Measurements from ENCODE around the gene PHAF1. TPM values are rescaled to one million over a fixed set of nuclear protein-coding genes. Genes with fewer than 3 reads are reported as not detected.

The PHAF1 gene
- total and polyA plus RNA-seq, 2 of the 13 experiments (the other 11 are each of a cell fraction or from before 2014, with no cell fraction given): 48.3 to 174 TPM

DNA sequence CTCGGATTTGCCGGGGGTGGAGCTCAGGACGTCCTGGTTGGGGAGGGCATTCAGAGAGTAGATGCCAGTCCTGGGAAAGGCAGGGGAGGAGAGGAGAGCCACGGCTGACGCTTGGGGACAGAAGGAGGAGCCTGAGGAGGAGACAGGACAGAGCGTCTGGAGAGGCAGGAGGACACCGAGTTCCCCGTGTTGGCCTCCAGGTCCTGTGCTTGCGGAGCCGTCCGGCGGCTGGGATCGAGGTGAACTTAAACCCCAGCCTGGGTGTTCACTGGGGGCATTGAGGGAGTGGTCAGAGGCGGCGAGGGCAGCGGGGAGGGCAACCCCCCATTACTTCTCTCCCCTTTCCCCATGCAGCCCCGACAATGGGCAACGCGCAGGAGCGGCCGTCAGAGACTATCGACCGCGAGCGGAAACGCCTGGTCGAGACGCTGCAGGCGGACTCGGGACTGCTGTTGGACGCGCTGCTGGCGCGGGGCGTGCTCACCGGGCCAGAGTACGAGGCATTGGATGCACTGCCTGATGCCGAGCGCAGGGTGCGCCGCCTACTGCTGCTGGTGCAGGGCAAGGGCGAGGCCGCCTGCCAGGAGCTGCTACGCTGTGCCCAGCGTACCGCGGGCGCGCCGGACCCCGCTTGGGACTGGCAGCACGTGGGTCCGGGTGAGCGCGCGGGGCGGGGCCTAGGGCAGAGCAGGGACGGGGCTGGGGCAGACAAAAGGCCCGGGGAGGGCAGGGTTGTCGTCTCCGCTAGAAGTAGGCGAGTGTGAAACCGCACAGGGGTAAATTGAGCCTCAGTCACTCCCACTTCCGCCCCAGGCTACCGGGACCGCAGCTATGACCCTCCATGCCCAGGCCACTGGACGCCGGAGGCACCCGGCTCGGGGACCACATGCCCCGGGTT is 64.3 kb downstream of the PHAF1 start:
- in situ Hi-C loops (cut with HindIII; ENCODE audit: extremely low pct_ligation_motif_present, low pct_unique_long_range_greater_than_20kb) (no loop called here), intact Hi-C loops (cut with micrococcal nuclease; ENCODE audit: unreplicated experiment) (no loop called here)
- Histone ChIP-seq H3K4me3 (replicated peaks in 1 of 3; ENCODE audit: insufficient read depth in 1 of 3, low read depth in 2 of 3, low read length in 3 of 3) (peak overlapping the region; percentile 52 to 75 (median 59)), H3K27ac (ENCODE audit: extremely low read length, insufficient read depth, low read length) (no peak overlapping the region), H3K9ac (ENCODE audit: insufficient read depth, low read depth, low read length) (peak overlapping the region; percentile 34), H3K9me3 (ENCODE audit: low read length) (no peaks in the 10 kb centered on the region), H3K27me3 (ENCODE audit: control insufficient read depth in 1 of 2, insufficient read depth in 2 of 2, low read length in 2 of 2) (peaks cover 0 to 2% of the 10 kb centered on the region in 2 experiments; a peak in 2 of 5 replicates), H4K20me1 (ENCODE audit: insufficient read depth, low read length) (no peaks in the 10 kb centered on the region; the same call in 1 of the 2 replicates), H3K4me1 (ENCODE audit: insufficient read depth, low read length) (peaks cover 63% of the 10 kb centered on the region), H2AFZ (ENCODE audit: low read length) (no peak overlapping the region), H3K4me2 (ENCODE audit: low read depth, low read length) (peak overlapping the region; percentile 99), H3K79me2 (ENCODE audit: insufficient read depth, low read length) (no peaks in the 10 kb centered on the region), H3K36me3 (replicated peaks in 1 of 2; ENCODE audit: control insufficient read depth in 1 of 2, insufficient read depth in 2 of 2, low read length in 2 of 2) (no peaks in the 10 kb centered on the region; a peak in 1 of 5 replicates)
- POLR2A ChIA-PET: interaction anchor here (0.7 to 2.7 kb wide), 6 partner anchors 11 to 73 kb away, joined by 3 to 18 read pairs (median 4); partner anchors contain the start of genes B3GNT9, FHOD1 and MATCAP1
- BruUV-seq (replicated peaks): no TSS peak
- CTCF ChIA-PET (ENCODE audit: low intra/inter-chr PET ratio, low total read pairs): interaction anchor here (1.5 kb wide), 1 partner anchor 12 kb away, joined by 5 read pairs; no protein-coding TSS in a partner anchor
- DNase-seq (ENCODE audit: low spot score): peak; percentile 82
- WGBS (ENCODE audit: low lambda C conversion rate): 15% methylated on average over 64 of the region's 71 CpGs
- peak; percentile 82 for ATAC-seq
- peak; percentile 37 for FAIRE-seq
- TF ChIP-seq ZNF556 (CRISPR knock-in tag; IDR thresholded peaks at IDR 0.05; ENCODE audit: borderline replicate concordance) (peak; percentile 86; the same call in 1 of the 2 replicates), KDM2A (CRISPR knock-in tag; IDR thresholded peaks at IDR 0.05; ENCODE audit: borderline replicate concordance, low read depth) (peak; percentile 96), BRD4 (CRISPR knock-in tag; IDR thresholded peaks at IDR 0.05) (peak; percentile 22; the same call in 1 of the 2 replicates), ZFY (CRISPR knock-in tag; IDR thresholded peaks at IDR 0.05) (peak; percentile 81), RBFOX2 (IDR thresholded peaks at IDR 0.05; ENCODE audit: low read depth, low read length) (peak; percentile 88), ZSCAN31 (CRISPR knock-in tag; IDR thresholded peaks at IDR 0.05; ENCODE audit: low read depth) (peak; percentile 96), ZNF878 (CRISPR knock-in tag; IDR thresholded peaks at IDR 0.05) (no peak), MIER2 (CRISPR knock-in tag; IDR thresholded peaks at IDR 0.05) (peak; percentile 75), ZNF510 (CRISPR knock-in tag; IDR thresholded peaks at IDR 0.05; ENCODE audit: low read depth) (peak; percentile 84; the same call in 1 of the 2 replicates)
- TF ChIP-seq, protein P1, sequence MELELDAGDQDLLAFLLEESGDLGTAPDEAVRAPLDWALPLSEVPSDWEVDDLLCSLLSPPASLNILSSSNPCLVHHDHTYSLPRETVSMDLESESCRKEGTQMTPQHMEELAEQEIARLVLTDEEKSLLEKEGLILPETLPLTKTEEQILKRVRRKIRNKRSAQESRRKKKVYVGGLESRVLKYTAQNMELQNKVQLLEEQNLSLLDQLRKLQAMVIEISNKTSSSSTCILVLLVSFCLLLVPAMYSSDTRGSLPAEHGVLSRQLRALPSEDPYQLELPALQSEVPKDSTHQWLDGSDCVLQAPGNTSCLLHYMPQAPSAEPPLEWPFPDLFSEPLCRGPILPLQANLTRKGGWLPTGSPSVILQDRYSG (CRISPR knock-in tag; IDR thresholded peaks at IDR 0.05): 0 out of 2 replicates have a peak, but pooled peaks have one; percentile 28
- TF ChIP-seq, protein P2, sequence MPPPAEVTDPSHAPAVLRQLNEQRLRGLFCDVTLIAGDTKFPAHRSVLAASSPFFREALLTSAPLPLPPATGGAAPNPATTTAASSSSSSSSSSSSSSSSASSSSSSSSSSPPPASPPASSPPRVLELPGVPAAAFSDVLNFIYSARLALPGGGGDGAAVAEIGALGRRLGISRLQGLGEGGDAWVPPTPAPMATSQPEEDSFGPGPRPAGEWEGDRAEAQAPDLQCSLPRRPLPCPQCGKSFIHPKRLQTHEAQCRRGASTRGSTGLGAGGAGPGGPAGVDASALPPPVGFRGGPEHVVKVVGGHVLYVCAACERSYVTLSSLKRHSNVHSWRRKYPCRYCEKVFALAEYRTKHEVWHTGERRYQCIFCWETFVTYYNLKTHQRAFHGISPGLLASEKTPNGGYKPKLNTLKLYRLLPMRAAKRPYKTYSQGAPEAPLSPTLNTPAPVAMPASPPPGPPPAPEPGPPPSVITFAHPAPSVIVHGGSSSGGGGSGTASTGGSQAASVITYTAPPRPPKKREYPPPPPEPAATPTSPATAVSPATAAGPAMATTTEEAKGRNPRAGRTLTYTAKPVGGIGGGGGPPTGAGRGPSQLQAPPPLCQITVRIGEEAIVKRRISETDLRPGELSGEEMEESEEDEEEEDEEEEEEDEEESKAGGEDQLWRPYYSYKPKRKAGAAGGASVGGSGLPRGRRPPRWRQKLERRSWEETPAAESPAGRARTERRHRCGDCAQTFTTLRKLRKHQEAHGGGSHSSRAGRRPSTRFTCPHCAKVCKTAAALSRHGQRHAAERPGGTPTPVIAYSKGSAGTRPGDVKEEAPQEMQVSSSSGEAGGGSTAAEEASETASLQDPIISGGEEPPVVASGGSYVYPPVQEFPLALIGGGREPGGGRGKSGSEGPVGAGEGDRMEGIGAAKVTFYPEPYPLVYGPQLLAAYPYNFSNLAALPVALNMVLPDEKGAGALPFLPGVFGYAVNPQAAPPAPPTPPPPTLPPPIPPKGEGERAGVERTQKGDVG (CRISPR knock-in tag; IDR thresholded peaks at IDR 0.05; ENCODE audit: borderline replicate concordance): peak; percentile 84; the same call in 1 of the 2 replicates
- TF ChIP-seq, protein P3, sequence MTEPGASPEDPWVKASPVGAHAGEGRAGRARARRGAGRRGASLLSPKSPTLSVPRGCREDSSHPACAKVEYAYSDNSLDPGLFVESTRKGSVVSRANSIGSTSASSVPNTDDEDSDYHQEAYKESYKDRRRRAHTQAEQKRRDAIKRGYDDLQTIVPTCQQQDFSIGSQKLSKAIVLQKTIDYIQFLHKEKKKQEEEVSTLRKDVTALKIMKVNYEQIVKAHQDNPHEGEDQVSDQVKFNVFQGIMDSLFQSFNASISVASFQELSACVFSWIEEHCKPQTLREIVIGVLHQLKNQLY (CRISPR knock-in tag; IDR thresholded peaks at IDR 0.05): peak; percentile 68; the same call in 1 of the 2 replicates
- TF ChIP-seq, protein P4, sequence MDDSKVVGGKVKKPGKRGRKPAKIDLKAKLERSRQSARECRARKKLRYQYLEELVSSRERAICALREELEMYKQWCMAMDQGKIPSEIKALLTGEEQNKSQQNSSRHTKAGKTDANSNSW (CRISPR knock-in tag; IDR thresholded peaks at IDR 0.05; ENCODE audit: borderline replicate concordance): 0 out of 2 replicates have a peak, but pooled peaks have one; percentile 85
- TF ChIP-seq, protein P5, sequence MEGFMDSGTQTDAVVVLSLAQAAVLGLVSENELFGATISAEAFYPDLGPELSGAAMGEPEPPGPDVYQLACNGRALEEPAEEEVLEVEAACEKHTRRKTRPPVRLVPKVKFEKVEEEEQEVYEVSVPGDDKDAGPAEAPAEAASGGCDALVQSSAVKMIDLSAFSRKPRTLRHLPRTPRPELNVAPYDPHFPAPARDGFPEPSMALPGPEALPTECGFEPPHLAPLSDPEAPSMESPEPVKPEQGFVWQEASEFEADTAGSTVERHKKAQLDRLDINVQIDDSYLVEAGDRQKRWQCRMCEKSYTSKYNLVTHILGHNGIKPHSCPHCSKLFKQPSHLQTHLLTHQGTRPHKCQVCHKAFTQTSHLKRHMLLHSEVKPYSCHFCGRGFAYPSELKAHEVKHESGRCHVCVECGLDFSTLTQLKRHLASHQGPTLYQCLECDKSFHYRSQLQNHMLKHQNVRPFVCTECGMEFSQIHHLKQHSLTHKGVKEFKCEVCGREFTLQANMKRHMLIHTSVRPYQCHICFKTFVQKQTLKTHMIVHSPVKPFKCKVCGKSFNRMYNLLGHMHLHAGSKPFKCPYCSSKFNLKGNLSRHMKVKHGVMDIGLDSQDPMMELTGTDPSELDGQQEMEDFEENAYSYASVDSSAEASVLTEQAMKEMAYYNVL (CRISPR knock-in tag; IDR thresholded peaks at IDR 0.05; ENCODE audit: borderline replicate concordance): peak; percentile 77; the same call in 1 of the 2 replicates

Data from HepG2 (cell line).